Activated T-cell treated with anti-CD3 and anti-CD28 coated beads for 4 hours (primary cell): ENCODE measurements around the gene ADTRP.

ENCODE experiments used
- DNase-seq: peaks from one replicate; pipeline ENCODE4 v3.0.0-alpha.2; 2020

The ADTRP gene, protein sequence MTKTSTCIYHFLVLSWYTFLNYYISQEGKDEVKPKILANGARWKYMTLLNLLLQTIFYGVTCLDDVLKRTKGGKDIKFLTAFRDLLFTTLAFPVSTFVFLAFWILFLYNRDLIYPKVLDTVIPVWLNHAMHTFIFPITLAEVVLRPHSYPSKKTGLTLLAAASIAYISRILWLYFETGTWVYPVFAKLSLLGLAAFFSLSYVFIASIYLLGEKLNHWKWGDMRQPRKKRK

DNA sequence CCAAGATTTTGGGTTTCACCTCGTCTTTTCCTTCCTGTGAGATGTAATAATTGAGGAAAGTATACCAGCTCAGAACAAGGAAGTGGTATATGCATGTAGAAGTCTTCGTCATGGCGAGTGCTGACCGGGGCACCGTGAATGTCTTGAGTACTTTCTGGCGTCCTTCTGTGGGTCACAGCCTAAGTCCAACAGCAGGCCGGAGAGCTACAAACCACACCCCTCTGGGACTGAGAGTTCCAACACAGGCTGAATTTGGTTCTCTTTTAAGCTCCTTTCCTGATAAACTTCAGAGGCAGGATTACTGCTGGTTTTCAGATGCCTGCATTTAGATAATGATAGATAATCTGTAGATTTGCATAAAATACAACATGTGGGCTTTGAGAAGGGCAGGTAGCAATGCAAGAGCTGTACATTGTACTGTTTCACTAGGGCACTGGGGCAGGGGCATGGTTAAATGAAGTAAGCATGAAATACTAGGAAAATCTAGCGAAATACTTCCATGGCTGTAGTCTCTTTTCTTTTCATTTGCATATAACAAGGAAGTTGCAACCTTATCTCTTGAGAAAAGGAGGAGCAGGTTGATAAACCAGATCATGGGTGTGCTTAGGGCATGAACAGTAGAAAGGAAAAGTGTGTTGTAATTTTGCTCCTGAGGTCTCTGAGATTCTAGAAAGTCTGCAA lies at the start of gene ADTRP:
Gene ADTRP, minus strand, starts transcription at position 156 of the 681 bp plus-strand sequence. Its CDS starts 44 bp downstream, at position 112.
- no peak for DNase-seq

DNA sequence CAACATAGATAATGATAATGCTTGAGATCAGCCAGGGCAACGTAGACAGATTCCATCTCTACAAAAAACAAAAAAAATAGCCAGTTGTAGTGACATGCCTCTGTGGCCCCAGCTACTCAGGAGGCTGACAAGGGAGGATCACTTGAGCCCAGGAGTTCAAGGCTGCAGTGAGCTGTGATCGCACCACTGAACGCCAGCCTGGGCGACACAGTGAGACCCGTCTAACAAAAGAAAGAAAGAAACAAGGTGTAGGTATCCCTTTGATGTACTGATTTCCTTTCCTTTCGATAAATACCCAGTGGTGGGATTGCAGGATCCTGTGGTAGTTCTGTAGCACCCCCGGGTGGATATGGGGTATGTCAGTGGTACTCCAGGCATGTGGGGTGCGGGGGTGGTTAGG lies 48.2 kb upstream of the ADTRP start:
- no peak for DNase-seq

- DNase-seq, result no peak
These were observed 46.4 kb upstream of the ADTRP start for GRCh38 chr6:11824986-11825385.

GRCh38 chr6:11822346-11822745 lies 43.7 kb upstream of the ADTRP start:
- DNase-seq, result no peak

DNA sequence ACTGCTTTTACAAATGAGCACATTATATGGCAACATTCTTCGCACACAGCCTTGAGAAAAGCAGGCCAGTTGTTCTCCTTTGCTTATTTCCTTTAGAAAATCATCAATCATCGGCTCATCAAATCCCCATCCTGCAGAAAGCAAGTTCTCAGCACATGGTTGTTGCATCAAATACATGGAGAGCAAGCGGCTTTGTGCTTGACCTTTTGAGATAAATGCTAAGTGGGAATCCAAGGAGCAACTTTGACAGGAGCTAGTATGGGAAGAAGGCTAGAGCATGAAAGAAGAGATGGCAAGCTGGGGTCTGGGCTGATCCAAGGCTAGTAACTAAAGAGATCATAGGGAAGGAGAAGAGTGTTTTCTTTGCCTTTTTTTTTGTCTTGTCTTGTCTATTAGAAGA lies 43.2 kb upstream of the ADTRP start:
- DNase-seq, result no peak

DNA sequence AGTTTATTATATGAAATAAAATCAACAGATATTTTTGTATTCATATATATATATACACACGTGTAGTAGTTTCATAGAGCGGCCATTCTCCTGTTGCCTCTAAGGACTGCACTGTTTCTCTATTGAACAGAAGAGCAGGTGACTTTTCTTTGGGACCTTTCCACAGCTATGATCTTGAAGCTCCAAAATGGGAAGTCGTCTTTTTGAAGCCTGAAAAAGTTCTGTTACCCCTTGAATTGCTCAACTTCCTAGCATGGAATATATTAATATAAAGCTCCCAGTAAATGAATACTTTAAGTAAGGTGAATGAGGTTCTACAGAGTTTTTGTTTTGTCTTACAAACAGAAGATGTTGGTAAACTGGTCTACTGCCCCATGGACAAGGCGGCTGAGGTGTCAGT lies 42.2 kb upstream of the ADTRP start:
- no peak for DNase-seq

GRCh38 chr6:11819486-11819885 lies 40.9 kb upstream of the ADTRP start:
- no peak for DNase-seq

DNA sequence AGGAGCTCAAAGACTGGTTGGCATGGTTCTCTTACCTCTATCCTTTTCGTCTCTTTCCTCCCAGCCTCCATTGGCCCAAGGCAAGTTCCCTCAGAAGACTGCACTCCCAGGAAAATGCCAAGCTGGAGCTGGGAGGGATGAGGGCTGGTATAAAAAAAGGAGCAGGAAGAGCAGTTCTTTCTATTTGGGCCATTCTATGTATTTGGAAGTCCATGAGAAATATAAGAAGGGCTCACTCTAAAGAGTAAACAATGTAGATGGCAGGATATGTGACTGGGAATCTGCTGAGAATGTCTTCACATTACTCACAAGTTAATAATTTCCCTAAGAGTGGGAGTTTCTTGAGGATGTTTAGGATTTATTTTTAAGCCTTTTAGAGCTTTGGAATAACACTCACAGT lies 36.6 kb upstream of the ADTRP start:
- no peak for DNase-seq

GRCh38 chr6:11814819-11815218 lies 36.2 kb upstream of the ADTRP start:
- no peak for DNase-seq

- DNase-seq, result no peak
These were observed 35.5 kb upstream of the ADTRP start for GRCh38 chr6:11814106-11814505.

- DNase-seq, result no peak
These were observed 35.0 kb upstream of the ADTRP start for GRCh38 chr6:11813606-11814005.

DNA sequence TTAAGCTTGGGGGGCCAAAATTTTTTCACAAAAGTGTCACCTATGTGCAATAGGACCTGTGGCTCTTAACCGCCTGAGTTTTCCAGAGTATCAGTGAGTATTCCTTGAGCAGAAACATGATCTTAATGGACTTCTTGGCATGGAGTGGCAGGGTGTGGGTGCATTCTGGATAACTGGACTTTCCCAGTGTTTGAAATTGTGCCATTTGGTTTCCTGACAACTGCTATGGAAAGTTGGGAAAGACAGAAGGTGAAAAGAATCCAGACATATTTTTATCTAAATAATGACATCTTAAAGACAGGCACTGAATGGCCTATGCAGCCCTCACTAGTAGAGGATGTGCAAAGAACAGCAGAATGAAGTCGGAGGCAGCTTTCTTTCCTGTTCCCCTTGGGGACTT lies 34.3 kb upstream of the ADTRP start:
- DNase-seq, result no peak

DNA sequence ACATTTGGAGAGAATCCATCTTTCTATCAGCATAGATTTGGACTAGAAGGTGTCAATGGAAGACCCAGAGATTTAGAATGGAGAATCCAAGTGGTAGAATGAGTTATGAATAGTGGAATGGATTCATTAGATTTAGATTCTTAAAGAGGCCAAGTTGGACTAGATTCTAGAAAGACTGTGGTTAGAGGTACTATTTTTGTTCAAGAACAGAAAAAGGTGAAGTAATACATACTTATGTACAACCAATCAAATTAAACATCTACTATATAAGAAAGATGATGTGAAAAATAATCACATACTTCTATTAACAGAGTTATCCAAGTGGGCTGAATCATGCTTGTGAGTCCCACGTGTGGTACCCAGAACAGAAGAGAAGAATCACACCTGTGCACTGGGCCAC lies 33.8 kb upstream of the ADTRP start:
- DNase-seq, result no peak

DNA sequence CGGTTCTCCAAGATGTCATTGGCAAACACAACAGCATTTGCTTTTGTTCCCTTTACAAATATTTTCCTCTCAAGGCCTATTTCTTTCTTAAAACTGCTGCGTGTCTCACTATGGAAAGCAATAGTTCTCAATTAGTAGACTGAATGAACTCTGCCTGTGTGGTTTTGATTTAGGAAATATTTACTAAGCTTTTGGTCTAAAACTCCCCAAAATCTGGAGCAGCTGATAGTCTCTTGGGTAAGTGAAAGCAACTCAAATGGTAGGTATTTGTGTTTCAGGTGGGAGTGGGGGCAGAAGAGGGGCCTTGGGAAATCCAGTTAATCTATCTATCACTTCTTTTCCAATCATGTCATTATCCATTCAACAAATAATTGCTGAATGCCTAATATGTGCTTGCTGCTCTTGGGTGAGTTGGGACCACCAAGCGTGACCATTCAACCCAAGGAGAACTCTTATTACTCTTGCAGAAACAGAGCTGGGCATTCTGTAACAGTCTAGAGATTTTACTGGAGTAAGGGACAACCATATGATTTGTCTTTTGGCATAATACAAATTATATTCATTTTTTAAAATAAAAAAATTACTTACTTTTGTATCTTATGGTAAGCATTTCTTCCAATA lies 33.2 kb upstream of the ADTRP start:
- no peak for DNase-seq

GRCh38 chr6:11810854-11811643 lies 32.4 kb upstream of the ADTRP start:
- DNase-seq, result no peak

GRCh38 chr6:11810039-11810541 lies 31.5 kb upstream of the ADTRP start:
- no peak for DNase-seq

- DNase-seq, result no peak
These were observed 29.5 kb upstream of the ADTRP start for GRCh38 chr6:11808054-11808453.

DNA sequence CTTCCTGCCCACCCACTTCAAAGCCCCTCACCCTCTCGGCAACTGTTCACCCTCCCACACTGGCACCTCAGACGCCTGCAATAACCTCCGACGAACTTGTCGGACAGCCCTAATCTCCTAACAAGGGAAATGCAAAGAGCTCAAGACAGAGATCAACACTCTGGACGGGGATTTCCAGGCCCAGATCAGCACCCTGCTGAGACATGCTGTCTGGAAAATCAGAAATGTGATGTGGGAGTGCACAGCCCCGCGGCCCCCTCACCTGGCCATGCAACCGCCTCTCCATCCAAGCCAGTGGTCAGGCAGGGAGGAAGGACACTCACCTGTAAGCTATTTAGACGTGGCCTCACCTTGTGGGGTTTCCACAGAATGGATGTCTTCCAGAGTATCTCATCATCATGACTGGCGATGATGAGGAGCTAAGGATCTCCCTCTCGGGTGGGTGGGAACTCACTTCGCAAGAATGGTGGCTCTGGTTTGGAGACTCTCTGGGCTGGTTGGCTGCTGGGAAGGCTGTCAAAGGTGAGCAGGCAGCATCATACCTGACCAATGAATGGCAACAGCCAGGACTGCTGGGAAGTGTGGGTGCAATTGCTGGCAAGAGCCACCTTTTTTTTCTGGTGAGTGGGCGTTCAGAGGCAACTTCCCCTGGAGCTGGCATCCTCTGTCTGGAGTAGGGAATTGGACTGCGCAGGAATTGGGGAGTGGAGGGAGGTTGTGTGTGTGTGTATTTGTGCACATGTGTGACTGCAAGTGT lies 28.1 kb upstream of the ADTRP start:
- no peak for DNase-seq

- DNase-seq, result no peak
These were observed 26.9 kb upstream of the ADTRP start for GRCh38 chr6:11805259-11806053.

DNA sequence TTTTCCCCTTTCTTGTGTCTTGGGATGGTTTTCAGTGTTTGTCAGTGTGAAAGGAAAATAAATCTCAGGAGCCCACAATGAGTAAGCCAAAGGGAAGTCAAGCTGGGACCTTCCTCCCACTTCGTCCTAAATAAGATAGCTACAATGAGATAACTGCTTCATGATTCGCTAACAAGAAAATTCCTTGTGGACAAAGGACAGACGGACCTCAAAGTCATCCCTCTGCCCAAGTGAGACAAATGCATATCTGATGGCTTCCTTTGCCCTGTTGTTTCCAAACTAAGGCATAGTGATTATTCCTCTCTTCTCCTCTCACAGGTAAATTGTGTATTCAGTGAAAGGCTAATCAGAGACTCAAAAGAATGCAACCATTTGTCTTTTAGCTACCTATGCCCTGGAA lies 26.1 kb upstream of the ADTRP start:
- no peak for DNase-seq

GRCh38 chr6:11804135-11804534 lies 25.5 kb upstream of the ADTRP start:
- DNase-seq, result no peak

DNA sequence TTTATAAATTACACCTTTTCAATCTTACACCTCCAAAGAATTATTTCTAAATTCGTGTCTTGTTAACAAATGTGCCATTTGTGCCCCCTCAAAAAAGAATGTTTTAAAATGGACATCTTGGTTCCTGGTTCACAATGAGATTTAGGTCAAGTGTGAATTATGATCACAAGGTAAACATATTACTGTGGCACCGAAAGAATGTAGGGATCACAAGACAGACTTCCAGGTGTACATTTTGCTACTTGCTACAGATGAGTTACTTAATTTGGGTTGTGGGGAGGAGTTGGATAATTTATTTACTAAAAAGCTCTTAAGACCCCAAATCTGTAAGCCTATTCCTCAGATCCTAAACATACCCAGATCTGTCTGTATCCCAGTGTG lies 25.0 kb upstream of the ADTRP start:
- DNase-seq, result no peak
